Neural progenitor cell (in vitro differentiated cells): ENCODE data around the gene ERI2. TPM values are rescaled to one million over a fixed set of nuclear protein-coding genes. Genes with fewer than 3 reads are reported as not detected.

Experiments used
- DNase-seq: peaks from one replicate; pipeline ENCODE4 v3.0.0-alpha.2; 2016; ENCODE audit warnings: low spot score
- H2AFZ ChIP-seq: fragments of 200-600 bp; sonication (generic); replicated peaks from 2 replicates; pipeline ENCODE4 v1.6.1; 2016; ENCODE audit warnings: antibody characterized with exemption
- H3F3A ChIP-seq: fragments of 200-600 bp; sonication (generic); 2 replicates; pipeline ENCODE4 v1.6.1; 2016; ENCODE audit warnings: antibody characterized with exemption, low read depth
- H3K27ac ChIP-seq: fragments of 200-600 bp; sonication (generic); 2 replicates; pipeline ENCODE4 v1.5.1; 2016; ENCODE audit warnings: mild to moderate bottlenecking
- H3K27me3 ChIP-seq: fragments of 200-600 bp; sonication (generic); 2 replicates; pipeline ENCODE4 v1.6.1; 2016; ENCODE audit warnings: mild to moderate bottlenecking, moderate library complexity
- H3K36me3 ChIP-seq: fragments of 200-600 bp; sonication (generic); 2 replicates; pipeline ENCODE4 v1.5.1; 2016
- H3K4me1 ChIP-seq: fragments of 200-600 bp; sonication (generic); 2 replicates; pipeline ENCODE4 v1.6.1; 2016; ENCODE audit warnings: mixed run types
- H3K4me2 ChIP-seq: fragments of 200-600 bp; sonication (generic); 2 replicates; pipeline ENCODE4 v1.6.1; 2016
- H3K4me3 ChIP-seq: fragments of 200-600 bp; sonication (generic); 2 replicates; pipeline ENCODE4 v1.5.1; 2016
- H3K79me2 ChIP-seq: fragments of 200-600 bp; sonication (generic); 2 replicates; pipeline ENCODE4 v1.6.1; 2016; ENCODE audit warnings: low read depth
- H3K9ac ChIP-seq: fragments of 200-600 bp; sonication (generic); 2 replicates; pipeline ENCODE4 v1.6.1; 2016
- H3K9me3 ChIP-seq: fragments of 200-600 bp; sonication (generic); 2 replicates; pipeline ENCODE4 v1.5.1; 2016; ENCODE audit warnings: low read depth
- H4K20me1 ChIP-seq: fragments of 200-600 bp; sonication (generic); 2 replicates; pipeline ENCODE4 v1.6.1; 2016; ENCODE audit warnings: low read depth
- H3K27ac Mint-ChIP-seq: 3 replicates; pipeline ENCODE4 v1.8.0; 2021; ENCODE audit warnings: mixed read lengths
- H3K27me3 Mint-ChIP-seq: 2 replicates; pipeline ENCODE4 v1.8.0; 2022; ENCODE audit warnings: low read depth, mild to moderate bottlenecking, inconsistent platforms, moderate library complexity, mixed read lengths; ENCODE audit not compliant: insufficient read depth
- H3K36me3 Mint-ChIP-seq: 3 replicates; pipeline ENCODE4 v1.8.0; 2021; ENCODE audit warnings: mixed read lengths
- H3K4me1 Mint-ChIP-seq: 3 replicates; pipeline ENCODE4 v1.8.0; 2021; ENCODE audit warnings: mixed read lengths
- H3K4me3 Mint-ChIP-seq: 3 replicates; pipeline ENCODE4 v1.8.0; 2021; ENCODE audit warnings: mild to moderate bottlenecking, moderate library complexity, mixed read lengths
- H3K9me3 Mint-ChIP-seq: 3 replicates; pipeline ENCODE4 v1.8.0; 2020; ENCODE audit warnings: mixed read lengths
- EZH2 ChIP-seq: fragments of 200-600 bp; sonication (generic); IDR thresholded peaks from 2 replicates; pipeline ENCODE4 v1.6.1; 2017; ENCODE audit warnings: antibody characterized with exemption, mild to moderate bottlenecking, moderate library complexity
- EZH2phosphoT487 ChIP-seq: fragments of 200-600 bp; sonication (generic); IDR thresholded peaks from 2 replicates; pipeline ENCODE4 v1.6.1; 2017; ENCODE audit warnings: antibody characterized with exemption
- total RNA-seq: library from RNA; depleted of rRNA; stranded (reverse); fragments of >200 nt; gene quantifications from 2 replicates; pipeline ENCODE4 v1.2.3, GENCODE V29; 2015; ENCODE audit warnings: low replicate concordance
- TF ChIP-seq, protein P1 (sequence below): fragments of 200-600 bp; sonication (generic); IDR thresholded peaks from 2 replicates; pipeline ENCODE4 v1.5.1; 2017; ENCODE audit warnings: antibody characterized with exemption, mild to moderate bottlenecking

ERI2 gene
- total RNA-seq, 1 donor from 2014 or later: 56.4 TPM

DNA sequence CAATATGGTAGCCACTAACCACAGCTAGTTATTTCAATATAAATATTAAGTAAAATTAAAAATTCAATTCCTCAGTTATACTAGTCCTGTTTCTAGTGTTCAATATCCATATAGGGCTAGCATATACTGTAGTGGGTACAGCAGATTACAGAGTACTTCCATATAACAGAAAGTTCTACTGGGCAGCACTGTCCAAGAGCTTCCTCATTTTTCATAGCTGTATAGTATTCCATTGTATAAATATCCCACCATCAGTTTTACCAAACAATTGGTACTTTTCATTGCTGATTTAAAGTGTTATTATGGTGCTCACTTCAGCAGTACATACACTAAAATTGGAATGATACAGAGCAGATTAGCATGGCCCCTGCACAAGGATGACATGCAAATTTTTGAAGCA lies 22.1 kb downstream of the ERI2 start:
- Histone ChIP-seq H2AFZ (no peak overlapping the region), H3K4me1 (no peaks in the 10 kb centered on the region), H3K27me3 (no peaks in the 10 kb centered on the region), H3K9ac (no peak overlapping the region), H3K79me2 (no peaks in the 10 kb centered on the region), H3K27ac (no peak overlapping the region), H4K20me1 (no peaks in the 10 kb centered on the region), H3F3A (no peaks in the 10 kb centered on the region), H3K36me3 (no peaks in the 10 kb centered on the region), H3K9me3 (no peaks in the 10 kb centered on the region), H3K4me2 (no peak overlapping the region), H3K4me3 (no peak overlapping the region)
- Mint-ChIP-seq H3K27me3 (no peaks in the 10 kb centered on the region), H3K4me1 (no peaks in the 10 kb centered on the region), H3K36me3 (no peaks in the 10 kb centered on the region), H3K27ac (no peak overlapping the region), H3K9me3 (no peaks in the 10 kb centered on the region), H3K4me3 (no peak overlapping the region)
- TF ChIP-seq, protein P1, sequence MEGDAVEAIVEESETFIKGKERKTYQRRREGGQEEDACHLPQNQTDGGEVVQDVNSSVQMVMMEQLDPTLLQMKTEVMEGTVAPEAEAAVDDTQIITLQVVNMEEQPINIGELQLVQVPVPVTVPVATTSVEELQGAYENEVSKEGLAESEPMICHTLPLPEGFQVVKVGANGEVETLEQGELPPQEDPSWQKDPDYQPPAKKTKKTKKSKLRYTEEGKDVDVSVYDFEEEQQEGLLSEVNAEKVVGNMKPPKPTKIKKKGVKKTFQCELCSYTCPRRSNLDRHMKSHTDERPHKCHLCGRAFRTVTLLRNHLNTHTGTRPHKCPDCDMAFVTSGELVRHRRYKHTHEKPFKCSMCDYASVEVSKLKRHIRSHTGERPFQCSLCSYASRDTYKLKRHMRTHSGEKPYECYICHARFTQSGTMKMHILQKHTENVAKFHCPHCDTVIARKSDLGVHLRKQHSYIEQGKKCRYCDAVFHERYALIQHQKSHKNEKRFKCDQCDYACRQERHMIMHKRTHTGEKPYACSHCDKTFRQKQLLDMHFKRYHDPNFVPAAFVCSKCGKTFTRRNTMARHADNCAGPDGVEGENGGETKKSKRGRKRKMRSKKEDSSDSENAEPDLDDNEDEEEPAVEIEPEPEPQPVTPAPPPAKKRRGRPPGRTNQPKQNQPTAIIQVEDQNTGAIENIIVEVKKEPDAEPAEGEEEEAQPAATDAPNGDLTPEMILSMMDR: no peak
- TF ChIP-seq EZH2phosphoT487 (no peak), EZH2 (no peak)
- DNase-seq: no peak

GRCh38 chr16:20782470-20782869 lies 23.8 kb downstream of the ERI2 start:
- H3K27me3 ChIP-seq: no peaks in the 10 kb centered on the region
- Mint-ChIP-seq H3K36me3 (no peaks in the 10 kb centered on the region), H3K9me3 (no peaks in the 10 kb centered on the region), H3K4me1 (no peaks in the 10 kb centered on the region), H3K27me3 (no peaks in the 10 kb centered on the region), H3K27ac (no peak overlapping the region), H3K4me3 (no peak overlapping the region)
- H2AFZ ChIP-seq: no peak overlapping the region
- no peak overlapping the region for H3K4me2 ChIP-seq
- TF ChIP-seq EZH2phosphoT487 (no peak), EZH2 (no peak)
- TF ChIP-seq, protein P1: no peak
- no peak for DNase-seq
- H3K4me1 ChIP-seq: no peaks in the 10 kb centered on the region
- H4K20me1 ChIP-seq: no peaks in the 10 kb centered on the region
- no peaks in the 10 kb centered on the region for H3K36me3 ChIP-seq
- H3K9me3 ChIP-seq: no peaks in the 10 kb centered on the region
- H3K4me3 ChIP-seq: no peak overlapping the region
- H3K27ac ChIP-seq: no peak overlapping the region
- H3F3A ChIP-seq: no peaks in the 10 kb centered on the region
- no peak overlapping the region for H3K9ac ChIP-seq
- no peaks in the 10 kb centered on the region for H3K79me2 ChIP-seq

- no peak overlapping the region for H3K27ac Mint-ChIP-seq
- no peaks in the 10 kb centered on the region for H3K27me3 Mint-ChIP-seq
- H3K4me3 Mint-ChIP-seq: no peak overlapping the region
- Histone ChIP-seq H3K9ac (no peak overlapping the region), H3K4me2 (no peak overlapping the region), H3K27ac (no peak overlapping the region), H3F3A (no peaks in the 10 kb centered on the region), H3K9me3 (no peaks in the 10 kb centered on the region), H3K36me3 (no peaks in the 10 kb centered on the region), H3K4me1 (no peaks in the 10 kb centered on the region), H3K79me2 (no peaks in the 10 kb centered on the region), H3K4me3 (no peak overlapping the region), H4K20me1 (no peaks in the 10 kb centered on the region), H2AFZ (no peak overlapping the region), H3K27me3 (no peaks in the 10 kb centered on the region)
- no peaks in the 10 kb centered on the region for H3K9me3 Mint-ChIP-seq
- TF ChIP-seq EZH2 (no peak), EZH2phosphoT487 (no peak)
- TF ChIP-seq, protein P1: no peak
- no peak for DNase-seq
- H3K4me1 Mint-ChIP-seq: no peaks in the 10 kb centered on the region
- no peaks in the 10 kb centered on the region for H3K36me3 Mint-ChIP-seq
Measured at GRCh38 chr16:20781697-20782096, 24.6 kb downstream of the ERI2 start.
